Mucosa of rectum (tissue), 2 donors: ENCODE results near the gene GID8.

ENCODE experiments used
- H3K27ac ChIP-seq, 2 donors: one replicate each; pipeline ENCODE4 v1.7.0; 2013; ENCODE audit warnings: inconsistent platforms in 2 of 2, low read depth in 2 of 2, low read length in 2 of 2
- H3K27me3 ChIP-seq, 2 donors: one replicate each; pipeline ENCODE4 v1.7.0; 2013; ENCODE audit warnings: low read length in 2 of 2; ENCODE audit not compliant: control insufficient read depth in 2 of 2, insufficient read depth in 2 of 2
- H3K36me3 ChIP-seq, 2 donors: one replicate each; pipeline ENCODE4 v1.7.0; 2013; ENCODE audit warnings: low read length in 2 of 2; ENCODE audit not compliant: control insufficient read depth in 2 of 2, insufficient read depth in 2 of 2
- H3K4me1 ChIP-seq, 2 donors: one replicate each; pipeline ENCODE4 v1.7.0; 2013; ENCODE audit warnings: low read length in 2 of 2, mild to moderate bottlenecking in 1 of 2; ENCODE audit not compliant: control insufficient read depth in 2 of 2, insufficient read depth in 2 of 2
- H3K4me3 ChIP-seq, 2 donors: one replicate each; pipeline ENCODE4 v1.7.0; 2013; ENCODE audit warnings: low read length in 2 of 2
- H3K9ac ChIP-seq, 2 donors: one replicate each; pipeline ENCODE4 v1.7.0; 2013; ENCODE audit warnings: low read length in 2 of 2, low read depth in 1 of 2, mild to moderate bottlenecking in 1 of 2
- H3K9me3 ChIP-seq, 2 donors: one replicate each; pipeline ENCODE4 v1.7.0; 2013; ENCODE audit warnings: low read length in 2 of 2; ENCODE audit not compliant: control insufficient read depth in 2 of 2
- donor health status: healthy.
- donor health status: Normal muscosa, but diverticular disease.

GID8 gene

DNA sequence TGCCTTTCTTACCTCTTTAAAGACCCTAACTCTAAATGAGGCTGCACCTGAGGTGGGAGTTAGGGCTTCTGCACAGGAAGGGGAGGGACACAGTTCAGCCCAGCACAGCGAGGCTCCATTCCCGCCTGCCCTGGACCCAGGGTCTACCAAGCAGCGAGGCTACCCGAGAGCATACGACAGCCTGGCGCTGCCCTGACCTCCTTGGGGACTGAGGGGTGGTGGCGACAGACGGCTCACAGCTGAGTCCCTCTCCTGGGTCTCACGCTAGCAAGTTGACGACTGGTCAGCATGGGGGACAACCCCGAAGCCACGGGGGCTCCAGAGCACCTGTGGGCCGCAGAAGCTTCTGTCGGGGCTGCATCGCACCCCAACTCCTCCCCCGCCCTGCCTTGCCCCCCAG, 38.9 kb downstream of the GID8 start:
- Histone ChIP-seq H3K27ac (no peak overlapping the region), H3K9ac (no peak overlapping the region), H3K27me3 (peaks cover 33 to 65% of the 10 kb centered on the region in 2 donors), H3K36me3 (no peaks in the 10 kb centered on the region), H3K9me3 (no peaks in the 10 kb centered on the region), H3K4me1 (peaks cover 5% of the 10 kb centered on the region in 2 donors), H3K4me3 (no peak overlapping the region)

DNA sequence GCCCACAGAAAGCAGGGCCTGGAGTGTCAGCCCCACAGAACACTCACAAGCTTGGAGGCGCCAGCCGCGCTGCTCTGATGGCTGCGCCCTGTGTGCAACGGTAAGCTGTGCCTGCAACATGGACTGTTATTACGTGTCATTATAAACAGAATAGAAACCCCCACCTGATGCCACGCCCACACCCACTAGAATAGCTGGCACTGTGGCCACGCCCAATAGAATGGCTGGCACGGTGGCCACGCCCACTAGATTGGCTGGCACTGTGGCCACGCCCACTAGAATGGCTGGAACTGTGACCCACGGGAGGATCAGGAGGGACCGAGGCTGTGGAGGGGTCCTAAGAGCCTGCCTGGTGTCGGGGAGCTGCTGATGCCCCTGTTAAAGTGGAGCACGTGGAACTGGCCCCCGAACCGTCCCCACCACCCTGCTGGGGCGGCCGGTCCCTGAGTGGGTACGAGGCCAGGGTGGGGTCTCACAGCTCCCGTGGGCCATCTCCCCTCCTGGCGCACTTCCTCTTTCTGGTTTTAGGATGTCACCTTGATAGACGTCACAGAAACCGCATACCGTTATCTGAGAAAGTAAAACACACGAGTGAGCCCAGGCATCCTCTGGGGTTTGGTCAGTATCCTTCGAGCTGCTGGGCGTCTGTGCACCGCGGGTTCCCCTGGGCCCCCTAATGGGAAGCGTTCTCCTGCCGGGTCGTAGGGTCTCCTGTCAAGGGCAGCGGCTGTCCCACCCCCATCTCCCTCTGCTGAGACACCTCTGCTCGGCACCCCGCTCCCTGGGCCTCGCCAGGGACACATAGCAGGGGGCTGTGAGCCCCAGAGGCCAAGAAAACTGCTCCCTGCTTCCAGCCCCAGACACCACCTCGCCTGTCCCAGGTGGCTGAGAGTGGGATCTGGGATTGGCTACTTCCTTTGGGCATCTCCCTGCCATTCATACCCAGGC, 39.9 kb downstream of the GID8 start:
- Histone ChIP-seq H3K27ac (no peak overlapping the region), H3K4me1 (no peaks in the 10 kb centered on the region), H3K4me3 (peak overlapping the region in 1 of 2 donors; percentile 59), H3K9me3 (no peaks in the 10 kb centered on the region), H3K9ac (no peak overlapping the region), H3K36me3 (no peaks in the 10 kb centered on the region), H3K27me3 (peaks cover 36 to 56% of the 10 kb centered on the region in 2 donors)

DNA sequence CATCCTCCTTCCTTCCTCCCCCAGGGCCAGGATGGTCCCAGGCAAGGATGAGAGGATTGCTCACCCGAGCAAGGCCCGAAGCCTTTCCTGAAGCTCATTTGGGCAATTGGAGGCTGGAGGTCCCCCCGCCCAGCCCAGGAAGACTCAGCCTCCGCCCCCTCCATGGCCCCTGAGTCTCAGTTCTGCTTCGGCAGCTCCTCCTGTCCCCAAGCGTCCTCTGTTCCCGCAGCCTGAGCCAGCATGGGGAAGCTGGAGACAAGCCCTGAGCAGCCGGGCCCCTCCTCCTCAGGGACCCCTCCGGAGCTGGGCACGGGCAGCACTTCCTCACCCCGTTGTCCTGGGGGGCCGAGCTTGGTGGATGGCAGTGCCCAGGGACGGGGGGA, 40.6 kb downstream of the GID8 start:
- no peak overlapping the region for H3K27ac ChIP-seq
- H3K9me3 ChIP-seq: no peaks in the 10 kb centered on the region
- H3K4me3 ChIP-seq: no peak overlapping the region
- H3K27me3 ChIP-seq: peaks cover 34 to 50% of the 10 kb centered on the region in 2 donors
- H3K36me3 ChIP-seq: no peaks in the 10 kb centered on the region
- H3K4me1 ChIP-seq: no peaks in the 10 kb centered on the region
- H3K9ac ChIP-seq: no peak overlapping the region

DNA sequence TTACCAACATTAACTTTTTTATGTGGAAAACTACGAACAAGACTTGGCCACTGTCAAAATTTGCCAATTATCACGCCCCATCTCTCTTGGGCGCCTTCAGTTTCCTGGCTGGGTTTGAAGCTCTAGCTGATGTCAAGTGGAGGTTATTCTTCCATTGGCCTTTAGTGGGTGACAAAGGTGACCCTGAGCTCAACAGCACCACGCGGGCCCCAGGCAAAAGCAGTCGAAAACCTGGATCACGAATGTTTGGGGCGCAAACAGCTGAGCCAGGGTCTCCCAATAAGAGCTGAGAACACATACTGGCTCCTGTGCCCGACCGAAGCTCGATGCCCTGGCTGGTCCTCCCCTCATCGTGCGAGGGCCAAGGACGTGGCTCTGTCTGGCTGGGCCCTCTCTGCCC, 41.4 kb downstream of the GID8 start:
- no peak overlapping the region for H3K4me3 ChIP-seq
- no peak overlapping the region for H3K27ac ChIP-seq
- H3K4me1 ChIP-seq: no peaks in the 10 kb centered on the region
- no peak overlapping the region for H3K9ac ChIP-seq
- H3K9me3 ChIP-seq: no peaks in the 10 kb centered on the region
- no peaks in the 10 kb centered on the region for H3K36me3 ChIP-seq
- H3K27me3 ChIP-seq: peaks cover 32 to 44% of the 10 kb centered on the region in 2 donors

DNA sequence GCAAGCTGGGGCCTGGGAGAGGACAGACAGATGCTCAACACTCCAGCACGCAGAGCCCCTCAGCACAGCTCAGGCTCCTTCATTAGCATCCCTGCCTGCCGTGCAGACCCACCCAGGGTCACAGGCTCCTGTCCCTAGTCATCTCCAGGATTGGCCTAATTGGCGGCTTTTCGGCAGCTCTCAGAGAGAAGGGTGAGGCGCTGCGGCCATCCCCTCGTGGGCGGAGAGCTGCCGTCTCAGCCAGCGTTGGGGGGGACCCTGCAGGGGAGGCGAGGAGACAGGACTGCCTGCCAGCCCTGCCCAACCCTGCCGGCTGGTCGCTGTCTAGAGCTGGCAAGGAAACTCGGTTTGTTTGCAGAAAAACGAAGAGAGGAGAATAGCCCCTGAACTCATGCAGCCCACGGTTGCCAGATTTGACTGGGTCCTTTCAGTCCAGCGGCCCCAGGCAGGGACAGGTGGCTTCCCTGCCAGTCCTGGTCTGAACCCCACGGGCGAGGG, 42.0 kb downstream of the GID8 start:
- H3K4me1 ChIP-seq: no peaks in the 10 kb centered on the region
- no peak overlapping the region for H3K4me3 ChIP-seq
- no peak overlapping the region for H3K27ac ChIP-seq
- no peak overlapping the region for H3K9ac ChIP-seq
- H3K27me3 ChIP-seq: peaks cover 31 to 38% of the 10 kb centered on the region in 2 donors
- no peaks in the 10 kb centered on the region for H3K36me3 ChIP-seq
- no peaks in the 10 kb centered on the region for H3K9me3 ChIP-seq

DNA sequence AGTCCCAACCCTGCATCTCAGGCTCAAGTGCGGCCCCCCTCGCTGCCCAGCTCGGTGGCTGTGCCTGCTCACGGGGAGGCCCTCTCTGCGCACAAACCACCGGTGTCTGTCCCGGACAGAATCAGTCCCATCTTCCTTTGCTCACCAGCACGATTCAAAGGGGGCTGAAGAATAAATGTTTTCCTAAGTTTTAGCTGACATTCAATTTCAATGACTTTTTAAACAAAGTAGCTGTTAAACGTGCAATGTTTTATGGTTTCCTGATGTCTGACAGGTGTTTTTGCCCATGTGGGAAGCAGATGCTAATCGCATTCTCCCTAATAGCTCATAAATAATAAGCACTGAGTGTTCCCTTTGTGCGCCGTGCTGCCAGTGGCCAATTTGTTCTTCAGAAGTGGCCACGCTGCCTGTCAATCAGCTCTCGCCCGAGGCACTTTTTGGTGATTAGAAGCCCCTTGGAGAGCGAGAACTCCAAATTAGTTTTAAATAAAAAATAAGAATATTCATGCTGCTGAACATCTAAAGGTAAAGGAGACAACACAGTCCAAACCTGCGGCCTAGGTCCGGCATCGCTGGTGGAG, 42.5 kb downstream of the GID8 start:
- peaks cover 26 to 36% of the 10 kb centered on the region in 2 donors for H3K27me3 ChIP-seq
- no peaks in the 10 kb centered on the region for H3K9me3 ChIP-seq
- H3K4me3 ChIP-seq: no peak overlapping the region
- H3K4me1 ChIP-seq: no peaks in the 10 kb centered on the region
- H3K9ac ChIP-seq: no peak overlapping the region
- H3K27ac ChIP-seq: no peak overlapping the region
- H3K36me3 ChIP-seq: no peaks in the 10 kb centered on the region

DNA sequence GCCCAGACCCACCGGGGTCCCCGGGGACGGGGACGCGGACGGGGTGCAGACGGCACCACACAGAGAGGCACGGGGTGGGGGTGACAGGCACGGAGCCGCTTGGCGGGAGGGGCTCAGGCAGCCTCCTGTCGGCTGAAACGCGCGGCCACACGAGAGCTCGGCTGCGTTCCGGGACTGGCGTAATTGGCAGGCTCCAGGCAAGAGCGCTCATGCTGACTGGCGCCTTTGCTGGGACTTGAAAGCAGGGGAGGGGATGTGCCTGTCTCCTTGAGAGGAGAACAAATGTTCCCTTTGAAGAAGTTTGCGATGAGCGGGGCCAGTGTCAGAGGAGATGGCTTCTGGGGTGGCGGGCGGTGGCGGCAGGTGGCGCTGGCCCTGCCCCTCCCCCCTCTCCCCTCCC, 43.0 kb downstream of the GID8 start:
- Histone ChIP-seq H3K4me1 (no peaks in the 10 kb centered on the region), H3K4me3 (no peak overlapping the region), H3K9me3 (no peaks in the 10 kb centered on the region), H3K27me3 (peaks cover 25 to 36% of the 10 kb centered on the region in 2 donors), H3K27ac (no peak overlapping the region), H3K36me3 (no peaks in the 10 kb centered on the region), H3K9ac (no peak overlapping the region)

DNA sequence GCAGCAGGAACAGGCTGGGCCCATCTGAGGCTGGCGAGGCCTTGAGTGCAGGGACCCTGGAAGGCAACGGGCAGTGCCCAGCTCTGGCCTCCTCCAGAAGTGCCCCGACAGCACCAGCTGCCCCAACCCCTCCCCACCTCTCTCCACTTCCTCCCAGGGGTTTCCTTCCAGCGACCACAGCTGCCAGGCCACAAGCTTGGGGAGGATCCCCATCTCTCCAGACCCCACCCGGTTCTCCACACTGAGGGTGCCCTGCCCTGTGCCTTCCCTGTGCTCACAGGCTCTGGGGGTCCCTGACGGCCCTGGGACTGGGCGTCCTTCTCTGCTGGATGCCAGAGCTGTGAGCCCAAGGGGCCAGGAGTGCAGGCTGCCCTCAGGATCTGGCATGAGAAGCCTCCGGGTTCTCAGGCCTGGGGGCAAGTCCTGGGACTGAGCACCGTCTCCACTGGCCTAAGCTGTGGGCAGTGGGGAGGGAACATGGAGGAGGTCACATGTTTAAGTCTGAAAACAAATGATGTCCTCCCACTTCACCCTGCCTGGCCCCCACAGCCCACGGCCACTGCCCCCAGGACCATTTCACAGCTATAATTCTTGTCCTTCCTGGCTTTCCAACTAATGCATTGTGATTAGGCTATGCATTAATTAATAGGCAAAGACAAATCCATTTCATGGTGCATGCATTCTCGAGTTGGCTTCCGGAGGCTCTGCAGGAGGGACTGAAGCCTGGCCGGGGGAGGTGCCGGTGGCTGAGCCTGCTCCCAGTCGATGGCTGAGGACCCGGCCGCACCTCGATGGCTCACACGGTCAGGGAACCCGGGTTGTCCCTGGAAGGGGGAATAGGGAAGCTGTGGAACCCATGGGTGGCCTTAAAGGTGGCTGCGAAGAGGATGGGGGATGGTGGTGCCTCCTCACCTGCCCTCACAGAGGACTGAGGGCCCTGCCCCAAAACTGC, 44.5 kb downstream of the GID8 start:
- Histone ChIP-seq H3K4me1 (no peaks in the 10 kb centered on the region), H3K9ac (no peak overlapping the region), H3K4me3 (no peak overlapping the region), H3K9me3 (no peaks in the 10 kb centered on the region), H3K27ac (no peak overlapping the region), H3K36me3 (no peaks in the 10 kb centered on the region), H3K27me3 (peaks cover 22 to 34% of the 10 kb centered on the region in 2 donors)

DNA sequence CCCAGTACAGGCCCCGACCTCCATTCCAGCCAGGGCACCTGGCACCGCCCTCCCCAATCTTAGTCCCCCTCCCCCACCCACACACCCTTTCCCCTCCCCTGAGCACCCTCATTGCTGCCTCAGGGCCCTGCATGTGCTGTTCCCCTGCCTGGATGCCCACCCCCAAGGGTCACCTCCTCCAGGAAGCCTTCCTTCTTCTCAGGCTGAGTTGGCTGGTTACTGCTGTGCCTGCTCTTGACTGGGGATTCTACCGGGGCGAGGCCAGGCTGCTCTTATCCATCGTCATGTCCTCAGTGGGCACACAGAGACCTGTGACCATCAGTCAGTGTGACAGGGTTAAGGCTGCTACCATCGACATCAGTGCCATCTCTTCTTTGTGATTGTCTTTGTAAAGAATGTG, 45.3 kb downstream of the GID8 start:
- no peak overlapping the region for H3K9ac ChIP-seq
- no peak overlapping the region for H3K4me3 ChIP-seq
- no peak overlapping the region for H3K27ac ChIP-seq
- H3K9me3 ChIP-seq: no peaks in the 10 kb centered on the region
- H3K27me3 ChIP-seq: peaks cover 16 to 28% of the 10 kb centered on the region in 2 donors
- no peaks in the 10 kb centered on the region for H3K4me1 ChIP-seq
- no peaks in the 10 kb centered on the region for H3K36me3 ChIP-seq
